Measurements from ENCODE around the gene EBF4. TPM values are rescaled to one million over a fixed set of nuclear protein-coding genes. Genes with fewer than 3 reads are reported as not detected.

EBF4 gene
- total RNA-seq, 1 donor from 2014 or later: 11.0 TPM

- TF ChIP-seq, protein P1, sequence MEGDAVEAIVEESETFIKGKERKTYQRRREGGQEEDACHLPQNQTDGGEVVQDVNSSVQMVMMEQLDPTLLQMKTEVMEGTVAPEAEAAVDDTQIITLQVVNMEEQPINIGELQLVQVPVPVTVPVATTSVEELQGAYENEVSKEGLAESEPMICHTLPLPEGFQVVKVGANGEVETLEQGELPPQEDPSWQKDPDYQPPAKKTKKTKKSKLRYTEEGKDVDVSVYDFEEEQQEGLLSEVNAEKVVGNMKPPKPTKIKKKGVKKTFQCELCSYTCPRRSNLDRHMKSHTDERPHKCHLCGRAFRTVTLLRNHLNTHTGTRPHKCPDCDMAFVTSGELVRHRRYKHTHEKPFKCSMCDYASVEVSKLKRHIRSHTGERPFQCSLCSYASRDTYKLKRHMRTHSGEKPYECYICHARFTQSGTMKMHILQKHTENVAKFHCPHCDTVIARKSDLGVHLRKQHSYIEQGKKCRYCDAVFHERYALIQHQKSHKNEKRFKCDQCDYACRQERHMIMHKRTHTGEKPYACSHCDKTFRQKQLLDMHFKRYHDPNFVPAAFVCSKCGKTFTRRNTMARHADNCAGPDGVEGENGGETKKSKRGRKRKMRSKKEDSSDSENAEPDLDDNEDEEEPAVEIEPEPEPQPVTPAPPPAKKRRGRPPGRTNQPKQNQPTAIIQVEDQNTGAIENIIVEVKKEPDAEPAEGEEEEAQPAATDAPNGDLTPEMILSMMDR (IDR thresholded peaks at IDR 0.05; ENCODE audit: partially characterized antibody, unreplicated experiment): no peak
- no peak for DNase-seq
- peaks cover 5% of the 10 kb centered on the region for H3K9me3 Mint-ChIP-seq (ENCODE audit: unreplicated experiment)
- peaks cover 7% of the 10 kb centered on the region for H3K4me1 Mint-ChIP-seq (ENCODE audit: low read depth, unreplicated experiment)
- no peak overlapping the region for H3K27ac Mint-ChIP-seq (ENCODE audit: unreplicated experiment)
- H3K27me3 Mint-ChIP-seq (ENCODE audit: unreplicated experiment): peaks cover 14% of the 10 kb centered on the region
- H3K4me3 Mint-ChIP-seq (ENCODE audit: unreplicated experiment): no peak overlapping the region
- H3K36me3 Mint-ChIP-seq (ENCODE audit: unreplicated experiment): peaks cover 4% of the 10 kb centered on the region
Observed at GRCh38 chr20:2796011-2796660, 103.6 kb downstream of the EBF4 start.

DNA sequence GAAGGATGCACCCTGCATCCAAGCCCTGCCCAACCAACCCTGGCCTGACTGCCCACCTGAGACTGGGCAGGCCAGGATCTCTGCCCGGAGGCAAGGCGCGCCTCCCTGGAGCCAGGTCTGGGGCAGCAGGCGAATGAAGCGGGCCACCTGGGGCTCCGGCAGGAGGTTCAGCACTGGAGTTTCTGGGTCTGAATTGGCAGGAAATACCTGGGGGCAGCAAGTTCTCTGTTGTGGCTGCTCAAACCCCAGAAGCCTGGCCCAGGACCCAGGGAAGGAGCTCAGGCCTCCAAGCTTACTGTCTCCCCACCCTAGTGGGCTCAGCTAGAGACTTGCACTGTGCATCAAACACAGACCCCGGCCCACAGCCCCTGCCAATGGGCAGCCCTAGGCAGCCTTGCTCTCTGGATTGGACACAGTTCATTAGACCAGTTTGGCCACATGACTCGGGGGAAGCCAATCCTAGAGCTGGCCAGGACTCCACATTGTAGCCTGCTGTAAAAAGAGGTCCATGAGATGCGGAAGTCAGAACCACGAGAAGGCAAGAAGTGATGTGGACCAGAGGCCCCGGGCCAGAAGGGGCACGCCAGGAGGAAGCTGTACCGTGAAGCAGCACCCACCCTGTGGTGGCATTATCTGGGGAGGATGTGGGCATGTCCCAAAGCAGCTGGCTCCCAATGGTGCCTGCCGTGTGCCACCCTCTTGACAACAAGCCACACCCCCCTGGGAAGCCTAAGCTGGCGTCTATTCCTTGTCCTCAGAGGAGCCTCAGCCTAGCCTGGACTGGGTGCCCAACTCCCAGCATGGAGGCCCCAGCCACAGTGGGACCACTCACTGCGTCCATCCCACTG, 104.8 kb downstream of the EBF4 start:
- peaks cover 3% of the 10 kb centered on the region for H3K9me3 Mint-ChIP-seq (ENCODE audit: unreplicated experiment)
- peaks cover 7% of the 10 kb centered on the region for H3K4me1 Mint-ChIP-seq (ENCODE audit: low read depth, unreplicated experiment)
- H3K4me3 Mint-ChIP-seq (ENCODE audit: unreplicated experiment): no peak overlapping the region
- TF ChIP-seq, protein P1 (IDR thresholded peaks at IDR 0.05; ENCODE audit: partially characterized antibody, unreplicated experiment): no peak
- H3K36me3 Mint-ChIP-seq (ENCODE audit: unreplicated experiment): peaks cover 6% of the 10 kb centered on the region
- no peak overlapping the region for H3K27ac Mint-ChIP-seq (ENCODE audit: unreplicated experiment)
- no peak for DNase-seq
- H3K27me3 Mint-ChIP-seq (ENCODE audit: unreplicated experiment): peaks cover 21% of the 10 kb centered on the region

DNA sequence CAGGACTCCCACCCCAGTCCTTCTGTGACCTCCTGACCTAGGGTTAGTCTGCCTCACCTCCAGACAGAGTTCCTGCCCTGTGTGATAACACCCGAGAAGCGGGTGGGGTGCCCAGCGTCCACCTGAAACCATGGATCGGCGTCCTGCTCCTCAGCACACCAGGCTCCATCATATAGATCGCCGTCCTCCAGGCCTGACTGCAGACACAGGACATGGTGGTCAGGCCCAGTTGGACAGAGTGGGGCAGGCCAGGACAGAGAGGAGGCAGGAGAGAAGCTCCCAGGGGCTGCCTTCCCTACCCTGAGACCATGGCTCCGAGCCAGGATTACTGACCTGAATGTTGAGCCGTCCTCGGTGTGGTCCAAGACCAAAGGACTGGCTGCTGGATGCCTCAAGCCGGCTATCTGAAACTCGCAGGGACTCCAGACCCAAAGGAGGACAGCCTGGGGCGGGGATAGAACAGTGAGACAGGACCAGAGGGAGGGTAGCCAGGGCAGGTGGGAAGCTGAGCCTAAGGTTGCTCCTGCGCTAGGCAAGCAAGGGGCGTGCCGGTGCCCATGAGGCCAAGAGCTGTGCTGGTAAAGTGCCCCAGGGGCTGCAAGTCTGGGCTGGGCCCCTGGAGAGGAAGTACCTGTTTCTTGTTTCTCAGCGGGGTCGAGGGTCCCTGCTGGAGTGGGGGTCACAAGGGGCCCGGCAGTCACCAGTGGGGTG, 105.7 kb downstream of the EBF4 start:
- Mint-ChIP-seq H3K4me3 (ENCODE audit: unreplicated experiment) (no peak overlapping the region), H3K27ac (ENCODE audit: unreplicated experiment) (no peak overlapping the region), H3K36me3 (ENCODE audit: unreplicated experiment) (peaks cover 7% of the 10 kb centered on the region), H3K4me1 (ENCODE audit: low read depth, unreplicated experiment) (peaks cover 7% of the 10 kb centered on the region), H3K27me3 (ENCODE audit: unreplicated experiment) (peaks cover 24% of the 10 kb centered on the region), H3K9me3 (ENCODE audit: unreplicated experiment) (peaks cover 3% of the 10 kb centered on the region)
- TF ChIP-seq, protein P1 (IDR thresholded peaks at IDR 0.05; ENCODE audit: partially characterized antibody, unreplicated experiment): no peak
- no peak for DNase-seq

DNA sequence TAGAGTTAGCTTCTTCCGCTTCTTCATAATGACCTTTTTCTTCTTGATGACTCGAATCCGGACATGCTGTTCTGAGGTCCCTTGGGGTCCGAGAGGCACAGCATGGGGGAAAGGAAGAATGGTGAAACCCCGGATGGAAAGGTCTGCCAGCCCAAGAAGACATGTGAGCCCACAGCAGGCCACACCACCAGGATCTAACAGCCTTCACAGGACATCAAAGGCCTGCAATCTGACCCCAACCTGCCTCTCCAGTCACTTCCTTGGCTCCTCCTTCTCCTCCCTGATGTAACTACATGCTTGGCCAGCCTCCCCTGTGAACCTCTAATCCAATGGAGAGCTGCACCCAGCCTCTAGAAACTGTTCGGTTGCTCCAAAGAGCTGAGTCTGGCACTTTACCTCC, 106.2 kb downstream of the EBF4 start:
- Mint-ChIP-seq H3K36me3 (ENCODE audit: unreplicated experiment) (peaks cover 5% of the 10 kb centered on the region), H3K27ac (ENCODE audit: unreplicated experiment) (no peak overlapping the region), H3K27me3 (ENCODE audit: unreplicated experiment) (peaks cover 24% of the 10 kb centered on the region), H3K4me3 (ENCODE audit: unreplicated experiment) (peak overlapping the region; percentile 91), H3K4me1 (ENCODE audit: low read depth, unreplicated experiment) (peaks cover 7% of the 10 kb centered on the region), H3K9me3 (ENCODE audit: unreplicated experiment) (peaks cover 3% of the 10 kb centered on the region)
- TF ChIP-seq, protein P1 (IDR thresholded peaks at IDR 0.05; ENCODE audit: partially characterized antibody, unreplicated experiment): no peak
- DNase-seq: no peak
